ENCODE data around the gene CNKSR1. TPM values are rescaled to one million over a fixed set of nuclear protein-coding genes. Genes with fewer than 3 reads are reported as not detected.

Gene CNKSR1
- total and polyA plus RNA-seq, 2 of the 13 experiments (the other 11 are each of a cell fraction or from before 2014, with no cell fraction given): 3.4 to 8.9 TPM

DNA sequence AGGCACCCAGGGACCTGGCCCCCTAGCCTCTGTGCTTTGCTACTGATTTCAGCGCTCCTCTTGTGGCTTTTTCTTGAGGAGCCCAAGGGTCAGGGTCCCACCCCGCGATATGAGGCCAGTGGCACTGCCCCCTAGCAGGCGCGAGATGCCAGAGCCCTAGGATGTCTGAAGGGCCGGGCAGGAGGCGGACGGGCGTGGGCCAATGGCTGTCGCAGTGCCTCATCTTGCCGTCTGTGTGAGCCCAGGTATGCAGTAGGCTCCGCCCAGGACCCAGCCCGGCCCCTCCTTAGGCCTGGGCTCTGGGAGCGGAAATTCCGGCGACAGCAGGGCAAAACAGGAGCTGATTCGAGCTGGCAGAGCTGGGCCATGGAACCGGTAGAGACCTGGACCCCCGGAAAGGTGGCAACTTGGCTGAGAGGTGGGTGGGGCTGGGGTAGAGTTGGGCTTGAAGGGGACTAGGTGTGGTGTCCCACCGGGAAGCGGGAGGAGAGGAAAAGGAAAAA, at the start of gene CNKSR1 (continued):
- TF ChIP-seq GABPA (IDR thresholded peaks at IDR 0.05; ENCODE audit: low read depth, low read length) (peak; percentile 49), GABPA (CRISPR knock-in tag; IDR thresholded peaks at IDR 0.05; ENCODE audit: low read depth) (peak; percentile 86), TARDBP (CRISPR knock-in tag; IDR thresholded peaks at IDR 0.05) (0 out of 2 replicates have a peak, but pooled peaks have one; percentile 32), MAZ (IDR thresholded peaks at IDR 0.05; ENCODE audit: borderline replicate concordance, low read depth, low read length) (no peak), MAZ (CRISPR knock-in tag; IDR thresholded peaks at IDR 0.05; ENCODE audit: low read depth) (peak; percentile 42; the same call in 1 of the 2 replicates), KAT8 (CRISPR knock-in tag; IDR thresholded peaks at IDR 0.05) (peak; percentile 69; the same call in 1 of the 2 replicates), HDAC1 (CRISPR knock-in tag; IDR thresholded peaks at IDR 0.05) (peak; percentile 39), POLR2G (IDR thresholded peaks at IDR 0.05; ENCODE audit: low read depth, low read length) (peak; percentile 75), TBX2 (CRISPR knock-in tag; IDR thresholded peaks at IDR 0.05; ENCODE audit: borderline replicate concordance) (0 out of 2 replicates have a peak, but pooled peaks have one; percentile 29), KLF12 (CRISPR knock-in tag; IDR thresholded peaks at IDR 0.05; ENCODE audit: borderline replicate concordance) (0 out of 2 replicates have a peak, but pooled peaks have one; percentile 34), ZBTB7B (CRISPR knock-in tag; IDR thresholded peaks at IDR 0.05) (no peak), RBFOX2 (IDR thresholded peaks at IDR 0.05; ENCODE audit: low read depth, low read length) (peak; percentile 63), CHCHD3 (CRISPR knock-in tag; IDR thresholded peaks at IDR 0.05) (no peak), POLR2AphosphoS5 (IDR thresholded peaks at IDR 0.05; ENCODE audit: low read depth, low read length) (peak; percentile 62), FOXA3 (CRISPR knock-in tag; IDR thresholded peaks at IDR 0.05) (peak; percentile 12; the same call in 1 of the 2 replicates), HNRNPL (IDR thresholded peaks at IDR 0.05; ENCODE audit: low read depth, low read length) (peak; percentile 93), ARID2 (CRISPR knock-in tag; IDR thresholded peaks at IDR 0.05; ENCODE audit: borderline replicate concordance) (peak; percentile 65; the same call in 1 of the 2 replicates), ZNF292 (CRISPR knock-in tag; IDR thresholded peaks at IDR 0.05; ENCODE audit: borderline replicate concordance, low read depth) (no peak), ZNF670 (CRISPR knock-in tag; IDR thresholded peaks at IDR 0.05; ENCODE audit: borderline replicate concordance) (0 out of 2 replicates have a peak, but pooled peaks have one; percentile 55), ZFY (CRISPR knock-in tag; IDR thresholded peaks at IDR 0.05) (peak; percentile 52), CREB1 (IDR thresholded peaks at IDR 0.05) (no peak), CREB1 (CRISPR knock-in tag; IDR thresholded peaks at IDR 0.05) (0 out of 2 replicates have a peak, but pooled peaks have one; percentile 30), ZNF558 (CRISPR knock-in tag; IDR thresholded peaks at IDR 0.05; ENCODE audit: borderline replicate concordance) (no peak), ZIK1 (CRISPR knock-in tag; IDR thresholded peaks at IDR 0.05; ENCODE audit: borderline replicate concordance, low read depth) (no peak), SAP130 (CRISPR knock-in tag; IDR thresholded peaks at IDR 0.05; ENCODE audit: low read depth) (peak; percentile 54; the same call in 1 of the 2 replicates)
- TF ChIP-seq, protein P1, sequence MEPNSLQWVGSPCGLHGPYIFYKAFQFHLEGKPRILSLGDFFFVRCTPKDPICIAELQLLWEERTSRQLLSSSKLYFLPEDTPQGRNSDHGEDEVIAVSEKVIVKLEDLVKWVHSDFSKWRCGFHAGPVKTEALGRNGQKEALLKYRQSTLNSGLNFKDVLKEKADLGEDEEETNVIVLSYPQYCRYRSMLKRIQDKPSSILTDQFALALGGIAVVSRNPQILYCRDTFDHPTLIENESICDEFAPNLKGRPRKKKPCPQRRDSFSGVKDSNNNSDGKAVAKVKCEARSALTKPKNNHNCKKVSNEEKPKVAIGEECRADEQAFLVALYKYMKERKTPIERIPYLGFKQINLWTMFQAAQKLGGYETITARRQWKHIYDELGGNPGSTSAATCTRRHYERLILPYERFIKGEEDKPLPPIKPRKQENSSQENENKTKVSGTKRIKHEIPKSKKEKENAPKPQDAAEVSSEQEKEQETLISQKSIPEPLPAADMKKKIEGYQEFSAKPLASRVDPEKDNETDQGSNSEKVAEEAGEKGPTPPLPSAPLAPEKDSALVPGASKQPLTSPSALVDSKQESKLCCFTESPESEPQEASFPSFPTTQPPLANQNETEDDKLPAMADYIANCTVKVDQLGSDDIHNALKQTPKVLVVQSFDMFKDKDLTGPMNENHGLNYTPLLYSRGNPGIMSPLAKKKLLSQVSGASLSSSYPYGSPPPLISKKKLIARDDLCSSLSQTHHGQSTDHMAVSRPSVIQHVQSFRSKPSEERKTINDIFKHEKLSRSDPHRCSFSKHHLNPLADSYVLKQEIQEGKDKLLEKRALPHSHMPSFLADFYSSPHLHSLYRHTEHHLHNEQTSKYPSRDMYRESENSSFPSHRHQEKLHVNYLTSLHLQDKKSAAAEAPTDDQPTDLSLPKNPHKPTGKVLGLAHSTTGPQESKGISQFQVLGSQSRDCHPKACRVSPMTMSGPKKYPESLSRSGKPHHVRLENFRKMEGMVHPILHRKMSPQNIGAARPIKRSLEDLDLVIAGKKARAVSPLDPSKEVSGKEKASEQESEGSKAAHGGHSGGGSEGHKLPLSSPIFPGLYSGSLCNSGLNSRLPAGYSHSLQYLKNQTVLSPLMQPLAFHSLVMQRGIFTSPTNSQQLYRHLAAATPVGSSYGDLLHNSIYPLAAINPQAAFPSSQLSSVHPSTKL (CRISPR knock-in tag; IDR thresholded peaks at IDR 0.05): 0 out of 2 replicates have a peak, but pooled peaks have one; percentile 17
- TF ChIP-seq, protein P2, sequence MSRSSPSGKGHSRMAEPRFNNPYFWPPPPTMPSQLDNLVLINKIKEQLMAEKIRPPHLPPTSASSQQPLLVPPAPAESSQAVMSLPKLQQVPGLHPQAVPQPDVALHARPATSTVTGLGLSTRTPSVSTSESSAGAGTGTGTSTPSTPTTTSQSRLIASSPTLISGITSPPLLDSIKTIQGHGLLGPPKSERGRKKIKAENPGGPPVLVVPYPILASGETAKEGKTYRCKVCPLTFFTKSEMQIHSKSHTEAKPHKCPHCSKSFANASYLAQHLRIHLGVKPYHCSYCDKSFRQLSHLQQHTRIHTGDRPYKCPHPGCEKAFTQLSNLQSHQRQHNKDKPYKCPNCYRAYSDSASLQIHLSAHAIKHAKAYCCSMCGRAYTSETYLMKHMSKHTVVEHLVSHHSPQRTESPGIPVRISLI (CRISPR knock-in tag; IDR thresholded peaks at IDR 0.05; ENCODE audit: borderline replicate concordance): no peak

Measured in HepG2 (cell line).